Mucosa of gallbladder (tissue), 1 donor: Measurements from ENCODE around the gene EPB41L1. TPM values are rescaled to one million over a fixed set of nuclear protein-coding genes. Genes with fewer than 3 reads are reported as not detected.

ENCODE experiments used
- DNase-seq: peaks from one replicate; pipeline ENCODE4 v3.0.0-alpha.2; 2020; ENCODE audit warnings: low spot score
- total RNA-seq: library from RNA; stranded (reverse); gene quantifications from one replicate; pipeline ENCODE4 v1.2.1, GENCODE V29; 2021
- donor health status: DM: no; HTN: no; CAD: no.

EPB41L1 gene
- total RNA-seq, 1 donor from 2014 or later, result 136 TPM

- DNase-seq, result no peak
Measured at GRCh38 chr20:36275441-36276189, 121.1 kb downstream of the EPB41L1 start.

DNA sequence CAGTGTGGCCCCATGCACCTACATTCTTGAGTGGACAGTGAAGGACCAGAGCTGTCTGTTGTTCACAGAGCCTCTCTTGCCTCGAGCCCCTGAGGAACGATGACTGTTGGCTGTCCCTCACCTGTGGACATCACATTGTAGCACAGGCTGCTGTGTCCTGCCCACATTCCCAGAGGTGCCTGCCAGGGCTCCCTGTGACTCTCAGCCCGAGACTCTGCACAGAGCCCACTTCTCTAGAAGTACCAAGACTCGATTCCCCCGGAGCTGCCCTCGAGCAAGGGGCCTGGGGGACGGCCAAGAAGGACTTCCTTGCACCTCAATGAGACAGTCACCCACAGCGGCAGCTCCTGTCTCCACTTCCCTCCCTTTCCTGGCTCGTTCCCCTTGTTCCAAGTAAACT is 123.0 kb downstream of the EPB41L1 start:
- DNase-seq, result no peak

GRCh38 chr20:36279362-36279761 is 124.8 kb downstream of the EPB41L1 start:
- no peak for DNase-seq

- no peak for DNase-seq
Measured at GRCh38 chr20:36279776-36280175, 125.2 kb downstream of the EPB41L1 start.

GRCh38 chr20:36281785-36282380 is 127.3 kb downstream of the EPB41L1 start:
- DNase-seq, result no peak

Other genes with a start within 250 kb of the EPB41L1 start
- gene SCAND1, start 200.2 kb upstream of the EPB41L1 start, total RNA-seq, result 92.7 TPM
- gene CNBD2, start 186.2 kb upstream of the EPB41L1 start, total RNA-seq, result 3.3 TPM
- gene AAR2, start 81.7 kb downstream of the EPB41L1 start, total RNA-seq, result 26.1 TPM
- gene DLGAP4, start 151.6 kb downstream of the EPB41L1 start, total RNA-seq, result 78.4 TPM